Endothelial cell of umbilical vein (primary cell): Measurements from ENCODE around the gene GNA12. TPM values are rescaled to one million over a fixed set of nuclear protein-coding genes. Genes with fewer than 3 reads are reported as not detected.

ENCODE experiments used
- BruUV-seq: library from RNA; stranded (reverse); fragments of 400-500 nt; replicated peaks from 2 replicates; lab custom pipeline; 2021; lab: Mats Ljungman, UMichigan
- CTCF ChIA-PET: fragments of 300-600, 350-600 bp; sonication (Branson Sonifier 250); formaldehyde crosslinking; loops from one replicate; lab custom pipeline; 2021; ENCODE audit warnings: antibody characterized with exemption, inconsistent platforms; lab: Charles Lee
- POLR2A ChIA-PET: fragments of 300-600, 350-600 bp; sonication (Branson Sonifier 250); formaldehyde crosslinking; loops from one replicate; lab custom pipeline; 2021; ENCODE audit warnings: antibody characterized with exemption, inconsistent platforms; lab: Charles Lee
- DNase-seq: peaks from one replicate; pipeline ENCODE4 v3.0.0-alpha.2; 2011; ENCODE audit warnings: low read depth, low spot score
- FAIRE-seq: peaks from 2 replicates; lab custom pipeline; 2011; peaks lifted over from hg19 to GRCh38; lab: Jason Lieb, UNC
- H2AFZ ChIP-seq: 2 replicates; pipeline ENCODE4 v1.6.0; 2012; ENCODE audit warnings: low read depth, low read length, control low read depth, inconsistent platforms
- H3K27ac ChIP-seq: 2 replicates; pipeline ENCODE4 v1.5.1; 2011; ENCODE audit warnings: low read depth, mild to moderate bottlenecking, control low read depth, low read length, moderate library complexity; ENCODE audit not compliant: insufficient read depth
- H3K27me3 ChIP-seq, 2 experiments: 2 replicates each; pipeline versions ENCODE4 v1.6.0 to v1.6.1; 2011; ENCODE audit warnings: low read length in 2 of 2, mixed read lengths in 1 of 2; ENCODE audit not compliant: control insufficient read depth in 2 of 2, insufficient read depth in 2 of 2
- H3K36me3 ChIP-seq, 2 experiments: 2 replicates in 1 of 2; 3 replicates in 1 of 2; pipeline ENCODE4 v1.5.1; 2011; ENCODE audit warnings: low read length in 2 of 2, mild to moderate bottlenecking in 1 of 2, moderate library complexity in 1 of 2; ENCODE audit not compliant: control insufficient read depth in 2 of 2, insufficient read depth in 2 of 2; ENCODE audit errors: extremely low read depth in 1 of 2
- H3K4me1 ChIP-seq: 3 replicates; pipeline ENCODE4 v1.5.1; 2011; ENCODE audit warnings: mild to moderate bottlenecking, low read length; ENCODE audit not compliant: control insufficient read depth, insufficient read depth; ENCODE audit errors: extremely low read depth
- H3K4me2 ChIP-seq: 2 replicates; pipeline ENCODE4 v1.6.1; 2011; ENCODE audit warnings: low read length, control low read depth, mixed read lengths; ENCODE audit not compliant: insufficient read depth
- H3K4me3 ChIP-seq, 3 experiments: fragments of 200-600 bp in 1 of 3; sonication (generic), shearing (Covaris generic) in 1 of 3; replicated peaks in 1 of 3; 2 replicates each; pipeline ENCODE4 v1.5.1; 2011 to 2016; ENCODE audit warnings: control low read depth in 3 of 3, low read length in 3 of 3, mild to moderate bottlenecking in 2 of 3, inconsistent platforms in 1 of 3, low read depth in 1 of 3, moderate library complexity in 1 of 3; ENCODE audit not compliant: insufficient read depth in 1 of 3
- H3K79me2 ChIP-seq: 2 replicates; pipeline ENCODE4 v1.6.0; 2012; ENCODE audit warnings: low read length, inconsistent platforms; ENCODE audit not compliant: control insufficient read depth, insufficient read depth
- H3K9ac ChIP-seq: replicated peaks from 2 replicates; pipeline ENCODE3; 2011; ENCODE audit warnings: low read length, control low read depth; ENCODE audit not compliant: insufficient read depth; ENCODE audit errors: extremely low read depth
- H3K9me1 ChIP-seq: replicated peaks from 3 replicates; pipeline ENCODE4 v1.6.0; 2011; ENCODE audit warnings: mild to moderate bottlenecking, low read length; ENCODE audit not compliant: control insufficient read depth, insufficient read depth; ENCODE audit errors: extremely low read depth
- H3K9me3 ChIP-seq: replicated peaks from 2 replicates; pipeline ENCODE4 v1.5.1; 2012; ENCODE audit warnings: low read length, inconsistent platforms; ENCODE audit not compliant: control insufficient read depth, insufficient read depth
- H4K20me1 ChIP-seq: replicated peaks from 2 replicates; pipeline ENCODE3; 2011; ENCODE audit warnings: mild to moderate bottlenecking, low read length; ENCODE audit not compliant: control insufficient read depth, insufficient read depth; ENCODE audit errors: extremely low read depth
- CTCF ChIP-seq, 2 donors: IDR thresholded peaks; 1 replicate in 1 of 2; 2 replicates in 1 of 2; pipeline ENCODE4 v1.5.1; 2011; ENCODE audit warnings: low read length in 2 of 2, mild to moderate bottlenecking in 2 of 2, moderate library complexity in 2 of 2, control low read depth in 1 of 2, inconsistent platforms in 1 of 2, low read depth in 1 of 2; ENCODE audit not compliant: insufficient read depth in 1 of 2; ENCODE audit errors: extremely low read depth in 1 of 2
- EZH2 ChIP-seq: IDR thresholded peaks from 2 replicates; pipeline ENCODE4 v1.6.1; 2012; ENCODE audit warnings: borderline replicate concordance, low read depth, mild to moderate bottlenecking, moderate library complexity, low read length, inconsistent platforms; ENCODE audit not compliant: severe bottlenecking
- FOS ChIP-seq: IDR thresholded peaks from 2 replicates; pipeline ENCODE4 v1.6.1; 2011; ENCODE audit warnings: mild to moderate bottlenecking, low read length, moderate library complexity, borderline replicate concordance; ENCODE audit not compliant: insufficient read depth
- GATA2 ChIP-seq: IDR thresholded peaks from 2 replicates; pipeline ENCODE4 v1.7.0; 2011; ENCODE audit warnings: low read depth, mild to moderate bottlenecking, moderate library complexity, mixed read lengths, low read length; ENCODE audit not compliant: insufficient read length, insufficient read depth
- JUN ChIP-seq: IDR thresholded peaks from 2 replicates; pipeline ENCODE4 v1.6.1; 2011; ENCODE audit warnings: borderline replicate concordance, low read depth; ENCODE audit not compliant: insufficient read length, insufficient read depth
- MAX ChIP-seq: IDR thresholded peaks from 2 replicates; pipeline ENCODE4 v1.6.1; 2011; ENCODE audit not compliant: insufficient read depth, insufficient read length
- MYC ChIP-seq: IDR thresholded peaks from one replicate; pipeline ENCODE4 v1.6.1; 2011; ENCODE audit warnings: mild to moderate bottlenecking, low read depth, low read length
- POLR2A ChIP-seq: IDR thresholded peaks from 2 replicates; pipeline ENCODE4 v1.6.1; 2012; ENCODE audit warnings: low read depth, mild to moderate bottlenecking, control low read depth, low read length
- POLR2AphosphoS5 ChIP-seq: IDR thresholded peaks from 2 replicates; pipeline ENCODE4 v1.6.1; 2012; ENCODE audit warnings: low read depth, mild to moderate bottlenecking, control low read depth, low read length, moderate library complexity; ENCODE audit not compliant: insufficient read depth
- dilution Hi-C: fragments of 300-500 bp; cut with MboI; formaldehyde crosslinking; loops from one replicate; pipeline ENCODE4 v1.15.0; 2019; ENCODE audit warnings: low sequenced_read_pairs; ENCODE audit not compliant: extremely low pct_ligation_motif_present
- intact Hi-C: fragments of 100-400 bp; cut with micrococcal nuclease; formaldehyde crosslinking; loops from one replicate; pipeline ENCODE4 v1.10.0; 2022
- polyA plus RNA-seq, 4 experiments: library from polyadenylated mRNA; depleted of rRNA in 3 of 4; stranded (reverse) in 3 of 4; unstranded in 1 of 4; fragments of >200 nt; gene quantifications; 2 replicates each; pipeline versions ENCODE4 v1.2.1 to v1.2.3, GENCODE V29; 2011 to 2012; ENCODE audit warnings: missing spikeins in 1 of 4
- total RNA-seq: library from RNA; stranded (reverse); gene quantifications from 2 replicates; pipeline ENCODE4 v1.2.3, GENCODE V29; 2021

Gene GNA12
- total and polyA plus RNA-seq, 2 donors (not counting 3 experiments of a cell fraction or from before 2014, with no cell fraction given): 63.0 to 75.1 TPM

- no peak overlapping the region for H3K4me3 ChIP-seq
- TF ChIP-seq MYC (no peak), POLR2A (no peak), JUN (no peak)
- H3K79me2 ChIP-seq: no peaks in the 10 kb centered on the region
- no peaks in the 10 kb centered on the region for H3K9me3 ChIP-seq
- no peaks in the 10 kb centered on the region for H3K27me3 ChIP-seq
- no peak overlapping the region for H3K4me2 ChIP-seq
- ChIA-PET CTCF (interaction anchor here (0.7 to 1.3 kb wide), 3 partner anchors 15 to 237 kb away, joined by 3 to 7 read pairs (median 3); no protein-coding TSS in a partner anchor), POLR2A (no interaction called here)
- no peak overlapping the region for H3K27ac ChIP-seq
- H3K36me3 ChIP-seq: no peaks in the 10 kb centered on the region
- H3K9me1 ChIP-seq: no peaks in the 10 kb centered on the region
- FAIRE-seq (no peak), DNase-seq (no peak)
- dilution Hi-C loops: no loop called here
- H3K4me1 ChIP-seq: no peaks in the 10 kb centered on the region
- intact Hi-C loops: no loop called here
- BruUV-seq: no TSS peak
- H4K20me1 ChIP-seq: no peaks in the 10 kb centered on the region
- H3K9ac ChIP-seq: no peak overlapping the region
- no peak overlapping the region for H2AFZ ChIP-seq
Measured at GRCh38 chr7:2705371-2706096, 138.6 kb downstream of the GNA12 start.

GRCh38 chr7:2702594-2702957 lies 141.5 kb downstream of the GNA12 start:
- Histone ChIP-seq H3K36me3 (no peaks in the 10 kb centered on the region), H2AFZ (no peak overlapping the region), H3K9me3 (no peaks in the 10 kb centered on the region), H3K9ac (no peak overlapping the region), H3K4me3 (no peak overlapping the region), H3K27me3 (peaks cover 0 to 2% of the 10 kb centered on the region in 2 experiments), H3K4me1 (no peaks in the 10 kb centered on the region), H3K4me2 (no peak overlapping the region), H3K27ac (no peak overlapping the region), H3K79me2 (no peaks in the 10 kb centered on the region), H3K9me1 (no peaks in the 10 kb centered on the region), H4K20me1 (no peaks in the 10 kb centered on the region)
- DNase-seq (no peak), FAIRE-seq (no peak)
- ChIA-PET POLR2A (no interaction called here), CTCF (interaction anchor here (0.6 to 1.2 kb wide), 4 partner anchors 10 to 76 kb away, joined by 3 to 5 read pairs (median 3); no protein-coding TSS in a partner anchor)
- no peak for TF ChIP-seq JUN
- no peak for TF ChIP-seq CTCF (IDR thresholded peaks at IDR 0.05; ENCODE audit: extremely low read depth in 1 of 2, insufficient read depth in 1 of 2, low read depth in 1 of 2, low read length in 2 of 2)
- no peak for TF ChIP-seq EZH2
- no peak for TF ChIP-seq POLR2A
- no peak for TF ChIP-seq MAX
- no peak for TF ChIP-seq POLR2AphosphoS5
- no peak for TF ChIP-seq MYC
- no peak for TF ChIP-seq GATA2
- TF ChIP-seq FOS: no peak
- intact Hi-C loops: no loop called here
- BruUV-seq: no TSS peak
- dilution Hi-C loops: no loop called here
